Thyroid gland (tissue), 4 donors: Measurements from ENCODE around the gene MYZAP. TPM values are rescaled to one million over a fixed set of nuclear protein-coding genes. Genes with fewer than 3 reads are reported as not detected.
A peak's percentile ranks its signal among the peaks of the same experiment; 100 is the strongest.

Experiments
- DNase-seq, 2 donors: peaks; one replicate each; pipeline ENCODE4 v3.0.0-alpha.2; 2019
- H3K27ac ChIP-seq, 3 donors: fragments of 200-600 bp; sonication (generic); 1 replicate in 2 of 3; 2 replicates in 1 of 3; pipeline ENCODE4 v1.5.1; 2016 to 2019; ENCODE audit warnings: mild to moderate bottlenecking in 1 of 3, moderate library complexity in 1 of 3
- H3K27me3 ChIP-seq: fragments of 200-600 bp; sonication (generic); one replicate; pipeline ENCODE4 v1.5.1; 2019
- H3K36me3 ChIP-seq, 2 donors: fragments of 200-600 bp; sonication (generic); one replicate each; pipeline ENCODE4 v1.5.1; 2016 to 2019
- H3K4me1 ChIP-seq, 2 donors: fragments of 200-600 bp; sonication (generic); one replicate each; pipeline ENCODE4 v1.5.1; 2017 to 2019
- H3K4me3 ChIP-seq, 3 donors: fragments of 200-600 bp; sonication (generic); replicated peaks in 1 of 3; 1 replicate in 2 of 3; 2 replicates in 1 of 3; pipeline ENCODE4 v1.5.1; 2016; ENCODE audit warnings: mild to moderate bottlenecking in 1 of 3
- H3K9me3 ChIP-seq: fragments of 200-600 bp; sonication (generic); one replicate; pipeline ENCODE4 v1.5.1; 2017
- POLR2A ChIP-seq, 2 donors: fragments of 450-650 bp; IDR thresholded peaks; one replicate each; pipeline ENCODE4 v1.6.1; 2017; ENCODE audit warnings: antibody characterized with exemption in 2 of 2, mild to moderate bottlenecking in 2 of 2, moderate library complexity in 1 of 2
- WGBS, 2 donors: methylation state at CpG; one replicate each; pipeline ENCODE4 v1.1.5; 2017; 5-methylcytosine and 5-hydroxymethylcytosine counted together
- intact Hi-C: fragments of 100-400 bp; cut with DNase I; formaldehyde crosslinking; loops from one replicate; pipeline ENCODE4 v1.15.1; 2023
- total RNA-seq, 4 donors: library from RNA; depleted of rRNA; stranded (reverse); fragments of >200 nt; gene quantifications; one replicate each; pipeline ENCODE4 v1.2.3, GENCODE V29; 2016
- TF ChIP-seq, protein P1 (sequence below), 6 experiments: fragments of 200-600 bp in 3 of 6; fragments of 450-650 bp in 3 of 6; sonication (generic) in 3 of 6; IDR thresholded peaks; one replicate each; pipeline ENCODE4 v1.5.1; 2016 to 2019; ENCODE audit warnings: antibody characterized with exemption in 6 of 6, mild to moderate bottlenecking in 2 of 6, inconsistent platforms in 1 of 6, moderate library complexity in 1 of 6

MYZAP gene
- total RNA-seq, 4 donors from 2014 or later, result 3.2 to 20.7 (median 6.4) TPM

DNA sequence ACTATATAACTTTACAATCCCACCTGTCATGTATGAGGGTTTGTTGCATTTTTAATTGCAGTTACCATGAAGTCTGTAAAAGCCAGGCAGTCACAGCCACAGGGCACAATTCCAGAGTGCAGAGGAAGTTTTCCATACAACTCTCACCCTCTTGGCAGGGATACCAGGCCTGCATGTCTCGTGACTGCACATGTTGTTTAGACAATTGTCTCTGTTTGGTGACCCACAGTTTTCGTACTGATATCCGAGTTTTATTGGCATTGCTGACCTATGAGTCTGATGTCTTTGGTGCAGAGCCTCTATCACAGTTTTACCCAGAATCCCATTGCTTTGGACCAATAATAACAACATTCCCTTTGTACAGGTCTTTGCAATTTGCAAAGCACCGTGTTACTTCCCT, 24.9 kb upstream of the MYZAP start:
- DNase-seq, result peak in 1 of 2 donors; percentile 45
- WGBS, 2 donors, result 61 to 65% methylated on average over 4 of the region's 4 CpGs

DNA sequence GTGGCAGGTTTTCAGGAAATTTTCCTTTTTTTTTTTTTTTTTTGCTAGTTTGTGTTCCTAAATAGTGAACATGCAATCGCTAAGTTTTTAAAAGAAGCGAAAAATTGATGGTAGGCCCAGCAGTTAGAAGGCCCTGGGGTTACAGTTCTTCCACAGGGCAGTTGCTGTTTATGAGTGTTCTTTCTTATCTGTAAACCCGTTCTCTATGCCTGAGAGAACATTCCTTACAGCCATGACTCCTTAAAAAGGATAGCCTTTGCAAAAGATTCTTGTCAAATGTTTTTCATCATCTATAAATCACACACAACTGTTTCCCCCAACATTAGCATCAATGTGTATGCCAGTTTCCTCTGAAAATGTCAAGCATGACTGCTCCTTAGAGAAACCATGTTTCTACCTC, 23.8 kb upstream of the MYZAP start:
- Histone ChIP-seq H3K9me3 (no peaks in the 10 kb centered on the region), H3K27ac (no peak overlapping the region)
- WGBS, 2 donors, result 88 to 90% methylated on average over 3 of the region's 3 CpGs

More for the DNA sequence above, 24.9 kb upstream of the MYZAP start:
- no peak overlapping the region for H3K27ac ChIP-seq
- H3K27me3 ChIP-seq, result no peaks in the 10 kb centered on the region
- H3K36me3 ChIP-seq, result no peaks in the 10 kb centered on the region
- H3K9me3 ChIP-seq, result no peaks in the 10 kb centered on the region
- TF ChIP-seq POLR2A (IDR thresholded peaks at IDR 0.05), result no peak
- TF ChIP-seq, protein P1, sequence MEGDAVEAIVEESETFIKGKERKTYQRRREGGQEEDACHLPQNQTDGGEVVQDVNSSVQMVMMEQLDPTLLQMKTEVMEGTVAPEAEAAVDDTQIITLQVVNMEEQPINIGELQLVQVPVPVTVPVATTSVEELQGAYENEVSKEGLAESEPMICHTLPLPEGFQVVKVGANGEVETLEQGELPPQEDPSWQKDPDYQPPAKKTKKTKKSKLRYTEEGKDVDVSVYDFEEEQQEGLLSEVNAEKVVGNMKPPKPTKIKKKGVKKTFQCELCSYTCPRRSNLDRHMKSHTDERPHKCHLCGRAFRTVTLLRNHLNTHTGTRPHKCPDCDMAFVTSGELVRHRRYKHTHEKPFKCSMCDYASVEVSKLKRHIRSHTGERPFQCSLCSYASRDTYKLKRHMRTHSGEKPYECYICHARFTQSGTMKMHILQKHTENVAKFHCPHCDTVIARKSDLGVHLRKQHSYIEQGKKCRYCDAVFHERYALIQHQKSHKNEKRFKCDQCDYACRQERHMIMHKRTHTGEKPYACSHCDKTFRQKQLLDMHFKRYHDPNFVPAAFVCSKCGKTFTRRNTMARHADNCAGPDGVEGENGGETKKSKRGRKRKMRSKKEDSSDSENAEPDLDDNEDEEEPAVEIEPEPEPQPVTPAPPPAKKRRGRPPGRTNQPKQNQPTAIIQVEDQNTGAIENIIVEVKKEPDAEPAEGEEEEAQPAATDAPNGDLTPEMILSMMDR (IDR thresholded peaks at IDR 0.05), result no peak
- no peak overlapping the region for H3K4me3 ChIP-seq
- intact Hi-C loops, result no loop called here
- no peaks in the 10 kb centered on the region for H3K4me1 ChIP-seq

DNA sequence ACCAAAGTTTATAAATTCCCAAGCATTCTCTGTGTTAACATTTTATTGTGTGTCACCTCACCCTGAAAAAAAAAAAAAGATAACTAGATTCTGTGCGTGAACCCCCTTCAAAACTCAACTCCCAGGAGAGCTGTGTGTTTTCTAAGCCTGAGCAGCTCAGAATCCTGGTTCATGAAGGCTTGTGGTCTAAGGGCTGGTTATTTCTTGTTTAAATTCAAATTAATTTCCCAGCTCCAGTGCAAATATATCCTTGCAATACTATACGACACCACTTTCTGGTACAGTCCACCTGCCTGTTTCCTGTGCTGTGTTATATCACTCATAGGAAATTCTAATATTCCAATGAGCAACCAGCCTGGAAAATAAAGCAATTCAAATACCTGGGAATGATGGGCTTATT, 23.4 kb upstream of the MYZAP start:
- H3K9me3 ChIP-seq, result no peaks in the 10 kb centered on the region
- no peak for DNase-seq
- H3K4me1 ChIP-seq, result no peaks in the 10 kb centered on the region
- WGBS, 2 donors, result 69 to 74% methylated on average over 2 of the region's 2 CpGs
- H3K27me3 ChIP-seq, result no peaks in the 10 kb centered on the region
- no peak overlapping the region for H3K4me3 ChIP-seq
- intact Hi-C loops, result no loop called here
- no peaks in the 10 kb centered on the region for H3K36me3 ChIP-seq
- no peak for TF ChIP-seq POLR2A (IDR thresholded peaks at IDR 0.05)
- TF ChIP-seq, protein P1 (IDR thresholded peaks at IDR 0.05), result no peak
- no peak overlapping the region for H3K27ac ChIP-seq

More for the DNA sequence above, 23.8 kb upstream of the MYZAP start:
- H3K27me3 ChIP-seq, result no peaks in the 10 kb centered on the region
- no peaks in the 10 kb centered on the region for H3K36me3 ChIP-seq
- TF ChIP-seq POLR2A (IDR thresholded peaks at IDR 0.05), result no peak
- TF ChIP-seq, protein P1 (IDR thresholded peaks at IDR 0.05), result no peak
- H3K4me3 ChIP-seq, result no peak overlapping the region
- intact Hi-C loops, result no loop called here
- no peak for DNase-seq
- H3K4me1 ChIP-seq, result no peaks in the 10 kb centered on the region

DNA sequence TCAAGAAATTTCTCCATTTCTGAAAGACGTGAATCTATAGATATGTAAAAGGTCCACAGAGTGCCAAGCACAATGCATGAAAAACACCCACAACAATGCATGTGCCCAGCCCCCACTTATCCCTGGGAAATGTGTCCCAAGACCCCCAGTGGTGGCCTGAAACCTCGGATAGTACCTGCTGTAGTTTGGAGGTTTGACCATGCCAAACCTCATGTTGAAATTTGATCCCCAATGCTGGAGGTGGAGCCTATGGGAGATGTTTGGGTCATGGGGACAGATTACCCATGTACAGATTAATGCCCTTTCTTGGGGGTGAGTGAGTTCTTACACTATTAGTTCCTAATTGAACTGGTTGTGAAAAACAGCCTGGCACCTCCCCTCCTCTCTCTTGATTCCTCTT, 21.4 kb upstream of the MYZAP start:
- intact Hi-C loops, result no loop called here
- no peak for DNase-seq
- 69 to 70% methylated on average over 2 of the region's 2 CpGs for WGBS, 2 donors

DNA sequence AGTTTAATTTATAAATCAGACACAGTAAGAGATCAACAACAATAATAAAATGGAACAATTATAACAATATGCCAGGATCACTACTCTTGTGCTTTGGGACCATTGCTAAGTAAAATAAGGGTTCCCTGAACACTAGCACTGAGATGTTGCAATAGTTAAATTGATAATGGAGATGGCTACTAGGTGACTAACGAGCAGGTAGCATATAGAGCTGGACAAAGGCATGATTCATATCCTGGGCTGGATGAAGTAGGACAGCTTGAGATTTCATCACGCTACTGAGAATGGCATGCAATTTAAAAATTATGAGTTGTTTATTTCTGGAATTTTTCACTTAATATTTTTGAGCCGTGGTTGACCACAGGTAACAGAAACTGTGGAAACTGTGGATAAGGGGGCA, 20.7 kb upstream of the MYZAP start:
- H3K9me3 ChIP-seq, result no peaks in the 10 kb centered on the region
- H3K27ac ChIP-seq, result no peak overlapping the region
- no peaks in the 10 kb centered on the region for H3K4me1 ChIP-seq
- intact Hi-C loops, result no loop called here
- H3K27me3 ChIP-seq, result no peaks in the 10 kb centered on the region
- 90 to 93% methylated on average over 3 of the region's 3 CpGs for WGBS, 2 donors
- no peaks in the 10 kb centered on the region for H3K36me3 ChIP-seq
- no peak overlapping the region for H3K4me3 ChIP-seq
- DNase-seq, result no peak
- TF ChIP-seq, protein P1 (IDR thresholded peaks at IDR 0.05), result no peak
- TF ChIP-seq POLR2A (IDR thresholded peaks at IDR 0.05), result no peak

More for the DNA sequence above, 21.4 kb upstream of the MYZAP start:
- no peaks in the 10 kb centered on the region for H3K36me3 ChIP-seq
- H3K4me3 ChIP-seq, result no peak overlapping the region
- H3K4me1 ChIP-seq, result no peaks in the 10 kb centered on the region
- H3K27ac ChIP-seq, result no peak overlapping the region
- TF ChIP-seq, protein P1 (IDR thresholded peaks at IDR 0.05), result no peak
- no peak for TF ChIP-seq POLR2A (IDR thresholded peaks at IDR 0.05)
- H3K9me3 ChIP-seq, result no peaks in the 10 kb centered on the region
- no peaks in the 10 kb centered on the region for H3K27me3 ChIP-seq
